ENCODE measurements around the gene CFAP46. TPM values are rescaled to one million over a fixed set of nuclear protein-coding genes. Genes with fewer than 3 reads are reported as not detected.

Gene CFAP46
- total RNA-seq, 1 experiment from 2014 or later = not detected

- DNase-seq (ENCODE audit: low read depth, low spot score) = no peak
- in situ Hi-C loops (cut with HindIII; ENCODE audit: low pct_unique_long_range_greater_than_20kb, low sequenced_read_pairs) = no loop called here
These were observed 39.4 kb upstream of the CFAP46 start for GRCh38 chr10:132981746-132982145.

- no peak for DNase-seq (ENCODE audit: low read depth, low spot score)
- in situ Hi-C loops (cut with HindIII; ENCODE audit: low pct_unique_long_range_greater_than_20kb, low sequenced_read_pairs) = no loop called here
These were observed 38.8 kb upstream of the CFAP46 start for GRCh38 chr10:132981173-132981555.

- in situ Hi-C loops (cut with HindIII; ENCODE audit: low pct_unique_long_range_greater_than_20kb, low sequenced_read_pairs) = no loop called here
- no peak for DNase-seq (ENCODE audit: low read depth, low spot score)
These were observed 38.2 kb upstream of the CFAP46 start for GRCh38 chr10:132980426-132981172.

- DNase-seq (ENCODE audit: low read depth, low spot score) = no peak
- in situ Hi-C loops (cut with HindIII; ENCODE audit: low pct_unique_long_range_greater_than_20kb, low sequenced_read_pairs) = no loop called here
These were observed 37.4 kb upstream of the CFAP46 start for GRCh38 chr10:132979491-132980425.

GRCh38 chr10:132978542-132978941 lies 36.2 kb upstream of the CFAP46 start:
- in situ Hi-C loops (cut with HindIII; ENCODE audit: low pct_unique_long_range_greater_than_20kb, low sequenced_read_pairs) = no loop called here
- DNase-seq (ENCODE audit: low read depth, low spot score) = no peak

- no peak for DNase-seq (ENCODE audit: low read depth, low spot score)
- in situ Hi-C loops (cut with HindIII; ENCODE audit: low pct_unique_long_range_greater_than_20kb, low sequenced_read_pairs) = no loop called here
These were observed 35.4 kb upstream of the CFAP46 start for GRCh38 chr10:132977807-132978206.

GRCh38 chr10:132977076-132977475 lies 34.7 kb upstream of the CFAP46 start:
- in situ Hi-C loops (cut with HindIII; ENCODE audit: low pct_unique_long_range_greater_than_20kb, low sequenced_read_pairs) = no loop called here
- no peak for DNase-seq (ENCODE audit: low read depth, low spot score)

GRCh38 chr10:132975831-132976682 lies 33.7 kb upstream of the CFAP46 start:
- in situ Hi-C loops (cut with HindIII; ENCODE audit: low pct_unique_long_range_greater_than_20kb, low sequenced_read_pairs) = no loop called here
- no peak for DNase-seq (ENCODE audit: low read depth, low spot score)

- DNase-seq (ENCODE audit: low read depth, low spot score) = no peak
These were observed 32.8 kb upstream of the CFAP46 start for GRCh38 chr10:132974886-132975830.

GRCh38 chr10:132974249-132974796 lies 32.0 kb upstream of the CFAP46 start:
- in situ Hi-C loops (cut with HindIII; ENCODE audit: low pct_unique_long_range_greater_than_20kb, low sequenced_read_pairs) = no loop called here
- no peak for DNase-seq (ENCODE audit: low read depth, low spot score)

More at GRCh38 chr10:132974886-132975830, 32.8 kb upstream of the CFAP46 start:
- in situ Hi-C loops (cut with HindIII; ENCODE audit: low pct_unique_long_range_greater_than_20kb, low sequenced_read_pairs) = no loop called here

- no peak for DNase-seq (ENCODE audit: low read depth, low spot score)
- in situ Hi-C loops (cut with HindIII; ENCODE audit: low pct_unique_long_range_greater_than_20kb, low sequenced_read_pairs) = no loop called here
These were observed 31.5 kb upstream of the CFAP46 start for GRCh38 chr10:132973903-132974241.

GRCh38 chr10:132972986-132973902 lies 30.9 kb upstream of the CFAP46 start:
- no peak for DNase-seq (ENCODE audit: low read depth, low spot score)

GRCh38 chr10:132972149-132972985 lies 30.0 kb upstream of the CFAP46 start:
- no peak for DNase-seq (ENCODE audit: low read depth, low spot score)
- in situ Hi-C loops (cut with HindIII; ENCODE audit: low pct_unique_long_range_greater_than_20kb, low sequenced_read_pairs) = no loop called here

More at GRCh38 chr10:132972986-132973902, 30.9 kb upstream of the CFAP46 start:
- in situ Hi-C loops (cut with HindIII; ENCODE audit: low pct_unique_long_range_greater_than_20kb, low sequenced_read_pairs) = no loop called here

GRCh38 chr10:132971448-132972148 lies 29.2 kb upstream of the CFAP46 start:
- in situ Hi-C loops (cut with HindIII; ENCODE audit: low pct_unique_long_range_greater_than_20kb, low sequenced_read_pairs) = no loop called here
- no peak for DNase-seq (ENCODE audit: low read depth, low spot score)
